Mesenteric fat pad (tissue), 1 donor: Measurements from ENCODE around the gene ARHGAP11A. TPM values are rescaled to one million over a fixed set of nuclear protein-coding genes. Genes with fewer than 3 reads are reported as not detected.
"Not testable (repeated sequence)": the region's sequence is repeated elsewhere in the genome, so short reads cannot be mapped to it uniquely, and the experiment has no call there.

Source experiments
- DNase-seq: peaks from one replicate; pipeline ENCODE4 v3.0.0-alpha.2; 2020; ENCODE audit warnings: low spot score
- long read RNA-seq: library from polyadenylated mRNA; unstranded; transcript quantifications from one replicate; pipeline ENCODE4 v2.0.0, GENCODE V29; 2020
- total RNA-seq: library from RNA; stranded (reverse); fragmentation: NEBNext Ultra II Directional; extraction: Animal tissue kit (Norgen Biotek cat#: 25700); gene quantifications from one replicate; pipeline ENCODE4 v1.2.1, GENCODE V29; 2021
- donor health status: DM: yes; HTN: yes; CAD: no.

The ARHGAP11A gene, protein sequence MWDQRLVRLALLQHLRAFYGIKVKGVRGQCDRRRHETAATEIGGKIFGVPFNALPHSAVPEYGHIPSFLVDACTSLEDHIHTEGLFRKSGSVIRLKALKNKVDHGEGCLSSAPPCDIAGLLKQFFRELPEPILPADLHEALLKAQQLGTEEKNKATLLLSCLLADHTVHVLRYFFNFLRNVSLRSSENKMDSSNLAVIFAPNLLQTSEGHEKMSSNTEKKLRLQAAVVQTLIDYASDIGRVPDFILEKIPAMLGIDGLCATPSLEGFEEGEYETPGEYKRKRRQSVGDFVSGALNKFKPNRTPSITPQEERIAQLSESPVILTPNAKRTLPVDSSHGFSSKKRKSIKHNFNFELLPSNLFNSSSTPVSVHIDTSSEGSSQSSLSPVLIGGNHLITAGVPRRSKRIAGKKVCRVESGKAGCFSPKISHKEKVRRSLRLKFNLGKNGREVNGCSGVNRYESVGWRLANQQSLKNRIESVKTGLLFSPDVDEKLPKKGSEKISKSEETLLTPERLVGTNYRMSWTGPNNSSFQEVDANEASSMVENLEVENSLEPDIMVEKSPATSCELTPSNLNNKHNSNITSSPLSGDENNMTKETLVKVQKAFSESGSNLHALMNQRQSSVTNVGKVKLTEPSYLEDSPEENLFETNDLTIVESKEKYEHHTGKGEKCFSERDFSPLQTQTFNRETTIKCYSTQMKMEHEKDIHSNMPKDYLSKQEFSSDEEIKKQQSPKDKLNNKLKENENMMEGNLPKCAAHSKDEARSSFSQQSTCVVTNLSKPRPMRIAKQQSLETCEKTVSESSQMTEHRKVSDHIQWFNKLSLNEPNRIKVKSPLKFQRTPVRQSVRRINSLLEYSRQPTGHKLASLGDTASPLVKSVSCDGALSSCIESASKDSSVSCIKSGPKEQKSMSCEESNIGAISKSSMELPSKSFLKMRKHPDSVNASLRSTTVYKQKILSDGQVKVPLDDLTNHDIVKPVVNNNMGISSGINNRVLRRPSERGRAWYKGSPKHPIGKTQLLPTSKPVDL
- total RNA-seq = 2.0 TPM
- long read RNA-seq, partial matches to known transcripts = 2 of 4 reads
- long read RNA-seq, other reads (novel, unspliced or antisense) = 1 of 4 reads

DNA sequence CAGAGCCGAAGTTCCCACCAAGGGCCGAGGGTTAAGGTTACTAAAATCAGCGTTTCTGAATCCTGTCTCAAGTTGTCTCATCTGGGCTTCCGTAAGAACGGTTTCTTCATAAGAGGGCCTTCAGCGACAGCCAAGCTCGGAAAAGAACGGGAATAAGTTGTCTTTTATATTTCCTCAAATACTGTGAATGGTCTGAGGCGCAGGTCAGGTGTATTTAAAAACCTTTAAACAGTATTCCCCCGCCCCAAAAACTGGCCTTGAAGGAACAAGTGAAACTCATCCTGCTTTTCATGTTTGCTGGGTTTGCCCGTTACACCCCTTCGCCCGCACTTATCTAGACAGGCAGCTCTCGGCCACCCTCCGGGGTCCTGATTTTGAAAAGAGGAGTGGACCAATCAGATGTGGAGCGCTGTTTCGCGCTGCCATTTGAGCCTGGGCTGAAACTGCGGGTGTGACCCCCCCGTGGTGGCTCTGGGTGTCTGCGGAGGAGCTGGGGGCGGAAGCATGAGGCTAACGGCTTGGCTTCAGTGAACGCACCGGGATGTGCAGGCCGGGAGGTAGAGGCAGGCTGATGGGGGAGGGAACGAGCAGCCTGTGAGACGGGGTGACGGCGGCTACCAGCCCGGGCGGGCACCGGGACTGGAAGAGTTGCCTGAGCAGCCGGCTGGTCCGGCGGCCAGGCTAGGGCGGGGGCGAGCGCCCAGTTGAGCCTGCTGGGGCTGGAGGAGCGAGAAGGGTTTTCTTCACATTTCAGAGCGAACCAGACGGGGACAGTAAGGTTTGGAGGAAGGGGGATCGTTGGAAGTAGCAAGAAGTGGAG lies at the start of gene ARHGAP11A:
Gene ARHGAP11A (plus strand): TSS at position 454 of the 820 bp plus-strand sequence. CDS start 708 bp downstream, outside the sequence.
- DNase-seq = not testable (repeated sequence)

- not testable (repeated sequence) for DNase-seq
These were observed 46.3 kb upstream of the ARHGAP11A start for GRCh38 chr15:32568988-32569387.

- DNase-seq = not testable (repeated sequence)
These were observed 36.8 kb upstream of the ARHGAP11A start for GRCh38 chr15:32578482-32578881.

- DNase-seq = not testable (repeated sequence)
These were observed 29.5 kb upstream of the ARHGAP11A start for GRCh38 chr15:32585844-32586243.

GRCh38 chr15:32593151-32593550 lies 22.2 kb upstream of the ARHGAP11A start, which contains the start of gene GOLGA8N:
Gene GOLGA8N (plus strand): TSS chr15:32593456.
- DNase-seq = not testable (repeated sequence)

- not testable (repeated sequence) for DNase-seq
These were observed 5.8 kb upstream of the ARHGAP11A start for GRCh38 chr15:32609518-32609917.

DNA sequence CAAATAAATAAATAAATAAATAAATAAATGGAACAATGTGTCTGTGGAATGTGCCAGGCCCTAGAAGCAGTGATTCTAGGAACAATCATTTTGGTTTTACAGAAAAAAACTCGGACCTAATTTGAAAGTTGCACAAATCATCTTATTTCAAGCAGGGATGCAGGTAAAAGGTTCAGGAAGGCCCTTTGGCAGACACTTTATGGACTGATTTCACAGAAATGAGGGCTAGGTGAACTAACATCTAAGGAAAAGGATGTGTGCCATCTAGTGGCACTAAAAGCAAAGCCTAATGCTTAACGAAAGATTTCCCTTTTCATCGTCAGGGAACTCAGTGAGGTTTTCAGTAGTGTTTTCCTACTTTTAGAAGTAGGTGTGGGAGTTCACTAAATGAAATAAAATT lies 4.6 kb upstream of the ARHGAP11A start:
- not testable (repeated sequence) for DNase-seq

- not testable (repeated sequence) for DNase-seq
These were observed 623 bp upstream of the ARHGAP11A start for GRCh38 chr15:32614712-32615050.

- not testable (repeated sequence) for DNase-seq
These were observed 645 bp downstream of the ARHGAP11A start for GRCh38 chr15:32615871-32616426.

DNA sequence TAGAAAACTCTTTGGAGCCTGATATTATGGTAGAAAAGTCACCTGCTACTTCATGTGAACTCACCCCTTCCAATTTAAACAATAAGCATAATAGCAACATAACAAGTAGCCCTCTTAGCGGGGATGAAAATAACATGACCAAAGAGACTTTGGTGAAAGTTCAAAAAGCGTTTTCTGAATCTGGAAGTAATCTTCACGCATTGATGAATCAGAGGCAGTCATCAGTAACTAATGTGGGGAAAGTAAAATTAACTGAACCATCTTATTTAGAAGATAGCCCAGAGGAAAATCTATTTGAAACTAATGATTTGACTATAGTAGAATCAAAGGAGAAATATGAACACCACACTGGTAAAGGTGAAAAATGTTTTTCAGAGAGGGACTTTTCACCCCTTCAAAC lies 21.1 kb downstream of the ARHGAP11A start:
- no peak for DNase-seq

DNA sequence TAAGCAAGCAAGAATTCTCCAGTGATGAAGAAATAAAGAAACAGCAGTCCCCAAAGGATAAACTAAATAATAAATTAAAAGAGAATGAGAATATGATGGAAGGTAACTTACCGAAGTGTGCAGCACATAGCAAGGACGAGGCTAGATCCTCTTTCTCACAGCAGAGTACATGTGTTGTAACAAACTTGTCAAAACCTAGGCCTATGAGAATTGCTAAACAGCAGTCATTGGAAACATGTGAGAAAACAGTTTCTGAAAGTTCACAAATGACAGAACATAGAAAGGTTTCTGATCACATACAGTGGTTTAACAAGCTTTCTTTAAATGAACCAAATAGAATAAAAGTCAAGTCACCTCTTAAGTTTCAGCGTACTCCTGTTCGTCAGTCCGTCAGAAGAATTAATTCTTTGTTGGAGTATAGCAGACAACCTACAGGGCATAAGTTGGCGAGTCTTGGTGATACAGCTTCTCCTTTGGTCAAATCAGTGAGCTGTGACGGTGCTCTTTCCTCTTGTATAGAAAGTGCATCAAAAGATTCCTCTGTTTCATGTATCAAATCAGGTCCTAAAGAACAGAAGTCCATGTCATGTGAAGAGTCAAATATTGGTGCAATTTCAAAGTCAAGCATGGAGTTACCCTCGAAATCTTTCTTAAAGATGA lies 21.7 kb downstream of the ARHGAP11A start:
- DNase-seq = no peak

- no peak for DNase-seq
These were observed 22.4 kb downstream of the ARHGAP11A start for GRCh38 chr15:32637704-32638103.

- DNase-seq = no peak
These were observed 26.3 kb downstream of the ARHGAP11A start, which contains the start of gene SCG5 for GRCh38 chr15:32641517-32642059. Gene SCG5 (plus strand): TSS chr15:32641710. CDS start chr15:32643593, 1,883 bp downstream.

DNA sequence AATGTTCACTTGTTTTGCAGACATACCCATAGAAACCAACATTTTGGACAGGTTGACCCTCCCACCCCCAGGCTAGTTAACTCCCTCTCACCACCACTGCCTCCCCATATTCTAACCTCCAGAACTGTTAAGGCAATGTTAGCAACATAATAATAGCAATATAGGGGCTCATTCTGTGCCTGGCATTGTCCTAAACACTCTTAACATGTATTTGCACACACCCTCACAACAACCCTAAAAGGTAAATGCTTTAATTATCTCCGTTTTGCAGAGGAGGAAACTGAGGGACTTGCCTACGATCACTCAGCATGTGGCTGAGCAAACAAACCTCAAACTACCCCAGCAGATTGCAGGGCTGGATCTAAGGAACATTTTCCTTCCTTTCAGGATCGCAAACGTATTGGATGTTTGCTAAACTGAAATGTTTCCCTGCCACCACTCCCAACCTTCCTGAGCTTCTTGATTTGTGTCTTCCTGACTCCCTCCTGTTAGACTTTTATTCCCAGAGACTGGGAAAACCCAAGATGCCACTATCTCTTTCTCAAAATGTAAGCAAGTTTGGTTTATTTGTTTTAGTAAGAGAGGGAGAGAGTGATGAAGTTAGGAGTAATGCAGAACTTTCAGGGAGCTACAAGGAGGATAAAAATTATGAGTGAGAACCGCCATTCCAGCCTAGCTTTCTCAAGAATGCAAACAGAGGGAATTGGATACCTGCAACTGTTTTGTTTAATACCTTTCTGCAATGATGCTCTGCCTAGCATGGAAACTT lies 27.5 kb downstream of the ARHGAP11A start:
- DNase-seq = no peak

DNA sequence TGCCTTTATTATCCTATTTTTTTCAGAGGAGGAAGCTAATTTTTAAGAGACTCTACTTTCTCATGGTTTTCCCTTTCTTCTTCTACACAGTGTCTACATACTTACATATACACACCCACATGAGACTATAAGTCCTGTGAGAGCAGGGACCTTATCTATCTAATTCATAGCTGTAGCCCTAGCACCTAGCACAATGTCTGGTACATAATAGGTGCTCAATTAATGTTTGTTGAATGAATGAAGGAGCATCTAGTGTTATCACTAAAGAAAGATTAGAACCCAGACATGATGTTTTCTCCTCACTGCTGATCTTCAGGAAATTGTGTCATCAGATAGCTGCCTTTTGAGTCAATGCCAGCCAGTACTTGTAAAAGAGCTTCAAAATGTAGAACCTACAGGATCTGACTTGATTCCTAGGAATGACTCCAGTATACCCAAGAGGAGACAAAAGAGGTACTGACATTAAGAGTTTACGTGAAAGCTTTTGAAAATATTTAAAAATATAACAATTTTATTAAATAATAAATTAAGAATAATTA lies 28.7 kb downstream of the ARHGAP11A start:
- DNase-seq = no peak

DNA sequence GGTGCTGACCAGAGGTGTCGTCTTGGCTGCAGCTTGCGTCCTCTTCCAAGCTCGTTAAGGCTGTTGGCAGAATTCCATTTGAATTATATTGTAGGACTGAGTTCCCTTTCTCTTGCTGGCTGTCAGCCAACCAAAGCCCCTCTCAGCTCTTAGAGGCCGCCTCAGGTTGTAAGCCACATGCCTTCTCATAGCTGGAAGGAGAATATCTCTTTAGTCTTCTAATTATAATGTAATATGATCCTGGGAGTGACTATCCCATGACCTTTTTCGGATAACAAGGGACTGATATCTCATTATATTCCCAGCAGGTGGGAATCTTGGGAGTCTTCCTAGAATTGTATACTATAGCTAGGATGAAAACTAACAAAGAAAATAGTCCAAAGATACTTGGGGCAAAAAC lies 31.0 kb downstream of the ARHGAP11A start:
- no peak for DNase-seq

DNA sequence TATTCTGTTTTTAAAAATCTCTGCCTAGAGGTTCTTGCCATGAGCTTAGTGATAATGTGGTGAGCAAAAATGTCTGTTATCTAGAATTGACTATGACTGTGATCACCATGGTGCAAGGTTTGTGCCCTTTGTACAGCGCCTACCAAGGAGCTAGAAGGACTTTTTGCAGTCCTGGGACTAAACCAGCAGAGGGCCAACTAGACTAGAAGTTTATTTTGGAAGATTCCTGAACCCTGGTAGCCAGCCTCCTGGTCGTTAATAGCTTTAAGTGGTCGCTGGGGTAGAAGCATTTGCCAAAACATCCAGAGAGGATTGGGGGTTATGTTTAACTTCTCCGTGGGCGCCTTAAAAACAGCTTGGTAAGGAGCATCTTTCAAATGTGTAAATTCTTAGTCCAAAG lies 34.0 kb downstream of the ARHGAP11A start:
- no peak for DNase-seq

GRCh38 chr15:32651229-32651837 lies 36.0 kb downstream of the ARHGAP11A start:
- DNase-seq = no peak
